Transverse colon (tissue), 4 donors: ENCODE results near the gene LMO2. TPM values are rescaled to one million over a fixed set of nuclear protein-coding genes. Genes with fewer than 3 reads are reported as not detected.

Source experiments
- DNase-seq: peaks from one replicate; pipeline ENCODE4 v3.0.0-alpha.2; 2019
- H3K27ac ChIP-seq, 4 donors: fragments of 200-600 bp; sonication (generic); 2 replicates each; pipeline ENCODE4 v1.5.1; 2016 to 2018; ENCODE audit warnings: inconsistent platforms in 4 of 4
- H3K27me3 ChIP-seq: fragments of 200-600 bp; sonication (generic); 2 replicates; pipeline ENCODE4 v1.5.1; 2017; ENCODE audit warnings: inconsistent platforms
- H3K36me3 ChIP-seq, 4 donors: fragments of 200-600 bp; sonication (generic); 2 replicates each; pipeline ENCODE4 v1.5.1; 2017 to 2019; ENCODE audit warnings: inconsistent platforms in 4 of 4
- H3K4me1 ChIP-seq, 4 donors: fragments of 200-600 bp; sonication (generic); 2 replicates each; pipeline ENCODE4 v1.5.1; 2017 to 2020; ENCODE audit warnings: inconsistent platforms in 4 of 4
- H3K4me3 ChIP-seq, 4 donors: fragments of 200-600 bp; sonication (generic); 1 replicate in 1 of 4; 2 replicates in 3 of 4; pipeline versions ENCODE4 v1.5.1 to v1.6.1; 2017 to 2019; ENCODE audit warnings: inconsistent platforms in 4 of 4
- H3K9me3 ChIP-seq, 2 donors: fragments of 200-600 bp; sonication (generic); 2 replicates each; pipeline ENCODE4 v1.5.1; 2017 to 2019; ENCODE audit warnings: inconsistent platforms in 2 of 2
- CTCF ChIP-seq, 5 experiments: fragments of 200-600 bp in 3 of 5; fragments of 450-650 bp in 2 of 5; sonication (generic) in 3 of 5; IDR thresholded peaks; 1 replicate in 2 of 5; 2 replicates in 3 of 5; pipeline ENCODE4 v1.5.1; 2016 to 2017; ENCODE audit warnings: antibody characterized with exemption in 5 of 5, inconsistent platforms in 3 of 5, mild to moderate bottlenecking in 2 of 5, moderate library complexity in 1 of 5
- EP300 ChIP-seq: sonication (generic); formaldehyde crosslinking; IDR thresholded peaks from one replicate; pipeline ENCODE4 v1.6.1; 2017; ENCODE audit warnings: antibody characterized with exemption, low read depth
- POLR2A ChIP-seq: fragments of 450-650 bp; IDR thresholded peaks from one replicate; pipeline ENCODE4 v1.6.1; 2016; ENCODE audit warnings: antibody characterized with exemption, mild to moderate bottlenecking, moderate library complexity
- POLR2AphosphoS5 ChIP-seq, 3 donors: sonication (generic); formaldehyde crosslinking; IDR thresholded peaks; one replicate each; pipeline ENCODE4 v1.6.1; 2016; ENCODE audit warnings: antibody characterized with exemption in 3 of 3
- WGBS, 2 donors: methylation state at CpG; one replicate each; pipeline ENCODE4 v1.1.5; 2018; ENCODE audit warnings: low coverage in 1 of 2; 5-methylcytosine and 5-hydroxymethylcytosine counted together
- in situ Hi-C, 4 donors: fragments of 200-750 bp; cut with MboI; loops; one replicate each; pipeline versions ENCODE4 v1.15.0 to v1.15.1; 2017; ENCODE audit warnings: low sequenced_read_pairs in 3 of 4, low pct_ligation_motif_present in 1 of 4, low pct_unique_long_range_greater_than_20kb in 1 of 4
- intact Hi-C: fragments of 100-400 bp; cut with DNase I; formaldehyde crosslinking; loops from one replicate; pipeline ENCODE4 v1.15.1; 2023; ENCODE audit warnings: low total_unique reads
- total RNA-seq, 4 donors: library from RNA; depleted of rRNA; stranded (reverse); fragments of >200 nt; gene quantifications; one replicate each; pipeline ENCODE4 v1.1.0, GENCODE V29; 2016

The LMO2 gene
- total RNA-seq, 4 donors from 2014 or later, result 1.4 to 18.0 (median 4.0) TPM

GRCh38 chr11:33867996-33868646, 23.8 kb downstream of the LMO2 start:
- DNase-seq, result no peak
- Histone ChIP-seq H3K9me3 (no peaks in the 10 kb centered on the region), H3K27ac (peak overlapping the region; percentile 51 to 65 (median 58)), H3K4me1 (peaks cover 0 to 16% (median 14%) of the 10 kb centered on the region in 4 donors), H3K4me3 (peak overlapping the region in 2 of 4 donors; percentile 54 to 61), H3K36me3 (no peaks in the 10 kb centered on the region), H3K27me3 (peaks cover 63% of the 10 kb centered on the region)
- WGBS, 2 donors, result 25 to 40% methylated on average over 3 to 7 of the region's 7 CpGs
- intact Hi-C loops, result loop anchor here (5.0 kb wide), 1 partner anchor 199 kb away; no protein-coding TSS in a partner anchor
- no peak for TF ChIP-seq POLR2AphosphoS5 (IDR thresholded peaks at IDR 0.05)
- in situ Hi-C loops, result loop anchor here in 1 of 4 donors (25.0 kb wide), 1 partner anchor 494 kb away; the partner anchor contains the start of gene ABTB2

GRCh38 chr11:33867561-33867960, 24.3 kb downstream of the LMO2 start:
- in situ Hi-C loops, result loop anchor here in 1 of 4 donors (25.0 kb wide), 1 partner anchor 495 kb away; the partner anchor contains the start of gene ABTB2

GRCh38 chr11:33866936-33867335, 24.9 kb downstream of the LMO2 start:
- peaks cover 51% of the 10 kb centered on the region for H3K27me3 ChIP-seq
- no peaks in the 10 kb centered on the region for H3K36me3 ChIP-seq
- no peak overlapping the region for H3K27ac ChIP-seq
- peaks cover 0 to 16% (median 14%) of the 10 kb centered on the region in 4 donors for H3K4me1 ChIP-seq
- intact Hi-C loops, result loop anchor here (5.0 kb wide), 1 partner anchor 200 kb away; no protein-coding TSS in a partner anchor
- TF ChIP-seq POLR2AphosphoS5 (IDR thresholded peaks at IDR 0.05) (no peak), EP300 (no peak), POLR2A (no peak), CTCF (IDR thresholded peaks at IDR 0.05) (no peak)
- in situ Hi-C loops, result loop anchor here in 1 of 4 donors (25.0 kb wide), 1 partner anchor 495 kb away; the partner anchor contains the start of gene ABTB2
- DNase-seq, result no peak
- H3K9me3 ChIP-seq, result no peaks in the 10 kb centered on the region
- 91% methylated on average over 2 of the region's 2 CpGs; no CpG with 5 or more reads in 1 of the 2 donors for WGBS, 2 donors
- no peak overlapping the region for H3K4me3 ChIP-seq

More at GRCh38 chr11:33867561-33867960, 24.3 kb downstream of the LMO2 start:
- TF ChIP-seq CTCF (IDR thresholded peaks at IDR 0.05), result no peak
- 49 to 100% methylated on average over 1 of the region's 1 CpG for WGBS, 2 donors
- Histone ChIP-seq H3K27me3 (peaks cover 57% of the 10 kb centered on the region), H3K9me3 (no peaks in the 10 kb centered on the region), H3K4me1 (peaks cover 0 to 16% (median 14%) of the 10 kb centered on the region in 4 donors), H3K36me3 (no peaks in the 10 kb centered on the region), H3K4me3 (no peak overlapping the region), H3K27ac (no peak overlapping the region)
- DNase-seq, result no peak
- intact Hi-C loops, result loop anchor here (5.0 kb wide), 1 partner anchor 200 kb away; no protein-coding TSS in a partner anchor

- Histone ChIP-seq H3K4me3 (no peak overlapping the region), H3K4me1 (peaks cover 0 to 8% (median 7%) of the 10 kb centered on the region in 4 donors), H3K36me3 (no peaks in the 10 kb centered on the region), H3K27me3 (peaks cover 32% of the 10 kb centered on the region), H3K9me3 (no peaks in the 10 kb centered on the region), H3K27ac (no peak overlapping the region)
- DNase-seq, result no peak
- TF ChIP-seq POLR2AphosphoS5 (IDR thresholded peaks at IDR 0.05), result no peak
- no peak for TF ChIP-seq EP300
- TF ChIP-seq POLR2A, result no peak
- no peak for TF ChIP-seq CTCF (IDR thresholded peaks at IDR 0.05)
- in situ Hi-C loops (loop anchor here in 1 of 4 donors (25.0 kb wide), 1 partner anchor 498 kb away; the partner anchor contains the start of gene ABTB2), intact Hi-C loops (no loop called here)
- 65% methylated on average over 16 of the region's 16 CpGs; no CpG with 5 or more reads in 1 of the 2 donors for WGBS, 2 donors
Observed at GRCh38 chr11:33864479-33864878, 27.4 kb downstream of the LMO2 start.
